GM18508 (cell line): ENCODE measurements around the gene SKOR1.

Experiments used
- ATAC-seq: cut with Tn5 transposase; IDR thresholded peaks from one replicate; pipeline ENCODE4 v1.9.1; 2021; ENCODE audit warnings: moderate number of reproducible peaks; ENCODE audit not compliant: insufficient read depth, unreplicated experiment

The SKOR1 gene, protein sequence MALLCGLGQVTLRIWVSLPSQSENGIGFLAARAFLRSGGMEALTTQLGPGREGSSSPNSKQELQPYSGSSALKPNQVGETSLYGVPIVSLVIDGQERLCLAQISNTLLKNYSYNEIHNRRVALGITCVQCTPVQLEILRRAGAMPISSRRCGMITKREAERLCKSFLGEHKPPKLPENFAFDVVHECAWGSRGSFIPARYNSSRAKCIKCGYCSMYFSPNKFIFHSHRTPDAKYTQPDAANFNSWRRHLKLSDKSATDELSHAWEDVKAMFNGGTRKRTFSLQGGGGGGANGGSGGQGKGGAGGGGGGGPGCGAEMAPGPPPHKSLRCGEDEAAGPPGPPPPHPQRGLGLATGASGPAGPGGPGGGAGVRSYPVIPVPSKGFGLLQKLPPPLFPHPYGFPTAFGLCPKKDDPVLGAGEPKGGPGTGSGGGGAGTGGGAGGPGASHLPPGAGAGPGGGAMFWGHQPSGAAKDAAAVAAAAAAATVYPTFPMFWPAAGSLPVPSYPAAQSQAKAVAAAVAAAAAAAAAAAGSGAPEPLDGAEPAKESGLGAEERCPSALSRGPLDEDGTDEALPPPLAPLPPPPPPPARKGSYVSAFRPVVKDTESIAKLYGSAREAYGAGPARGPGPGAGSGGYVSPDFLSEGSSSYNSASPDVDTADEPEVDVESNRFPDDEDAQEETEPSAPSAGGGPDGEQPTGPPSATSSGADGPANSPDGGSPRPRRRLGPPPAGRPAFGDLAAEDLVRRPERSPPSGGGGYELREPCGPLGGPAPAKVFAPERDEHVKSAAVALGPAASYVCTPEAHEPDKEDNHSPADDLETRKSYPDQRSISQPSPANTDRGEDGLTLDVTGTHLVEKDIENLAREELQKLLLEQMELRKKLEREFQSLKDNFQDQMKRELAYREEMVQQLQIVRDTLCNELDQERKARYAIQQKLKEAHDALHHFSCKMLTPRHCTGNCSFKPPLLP

DNA sequence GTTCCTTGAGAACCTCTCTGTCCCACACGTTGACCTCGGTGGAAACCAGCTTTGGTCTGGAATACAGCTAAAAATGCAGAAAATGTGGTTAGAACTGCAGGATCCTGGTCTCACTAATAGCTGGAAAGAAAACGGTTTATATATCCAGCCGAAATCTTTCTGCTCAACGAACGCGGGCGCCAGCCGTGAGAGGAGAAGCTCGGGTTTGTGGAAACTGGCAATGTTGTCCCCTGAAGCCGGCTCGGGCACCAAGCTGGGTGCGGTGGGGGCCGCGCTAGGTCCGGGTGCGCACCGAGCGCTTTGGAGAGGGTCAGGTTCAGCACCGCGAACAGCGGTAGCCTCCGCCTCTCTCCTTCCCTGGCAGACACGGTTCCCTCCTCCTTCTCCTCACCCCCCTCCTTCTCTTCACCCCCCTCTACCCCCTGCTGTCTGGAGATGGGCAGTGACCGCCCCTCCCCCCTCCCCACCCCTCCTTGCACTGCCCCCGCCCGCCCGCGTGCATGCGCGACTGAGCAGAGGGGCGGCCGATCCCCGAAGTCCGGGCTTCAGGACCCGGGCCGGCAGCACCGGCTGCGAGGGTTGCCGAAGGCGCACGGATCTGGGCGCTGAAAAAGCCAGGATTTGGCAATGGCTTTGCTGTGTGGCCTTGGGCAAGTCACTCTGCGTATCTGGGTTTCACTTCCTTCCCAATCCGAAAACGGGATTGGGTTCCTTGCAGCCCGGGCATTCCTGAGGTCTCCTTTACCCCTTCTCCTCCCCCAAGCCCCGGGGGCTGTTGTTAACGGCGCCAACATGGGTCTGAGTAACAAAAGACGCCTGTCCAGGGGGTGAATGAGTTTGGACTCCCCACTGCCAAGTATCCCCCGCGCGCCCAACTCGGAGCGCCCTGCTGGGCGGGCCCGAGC, at the start of gene SKOR1:
Gene SKOR1, plus strand, starts transcription at position 534 of the 905 bp plus-strand sequence. Its CDS starts 94 bp downstream, at position 628.
- ATAC-seq: no peak

DNA sequence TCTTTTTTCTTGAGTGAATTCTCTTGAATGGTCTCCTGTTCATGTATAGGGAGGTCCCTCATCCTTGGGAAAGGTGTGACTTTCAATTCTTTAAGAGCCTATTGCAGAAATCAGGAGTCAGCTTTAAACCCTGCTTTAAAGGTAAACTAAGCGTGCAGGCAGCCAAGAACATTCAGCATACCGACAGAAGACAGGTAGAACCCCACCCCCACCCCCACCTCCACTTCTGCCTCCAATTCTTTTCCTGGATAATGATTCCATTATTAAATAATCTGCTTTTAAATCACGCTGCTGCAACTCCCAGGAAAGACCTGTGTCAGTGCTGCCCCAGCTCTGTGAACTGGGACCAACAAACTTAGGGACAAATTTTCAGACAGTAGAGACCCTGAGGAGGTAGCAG, 49.3 kb upstream of the SKOR1 start:
- ATAC-seq: no peak

DNA sequence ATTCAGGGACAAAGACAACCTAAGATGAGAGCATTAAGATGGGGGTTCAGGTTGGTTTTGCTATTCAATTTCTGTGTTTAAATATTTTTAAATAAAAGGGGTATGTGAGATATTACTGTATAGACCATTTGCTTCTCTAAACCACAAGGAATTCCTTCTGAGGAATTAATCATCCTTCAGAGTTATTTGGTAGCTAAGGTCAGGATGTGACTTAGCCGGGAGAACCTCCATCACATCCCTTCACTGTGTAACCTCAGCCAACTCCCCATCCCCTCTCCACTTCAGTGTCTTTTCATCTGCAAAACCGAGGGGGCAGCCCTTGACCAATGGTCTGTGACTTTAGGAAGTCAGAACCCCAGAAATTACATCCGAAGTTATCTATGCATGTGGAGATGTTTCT, 48.7 kb upstream of the SKOR1 start:
- ATAC-seq: no peak

DNA sequence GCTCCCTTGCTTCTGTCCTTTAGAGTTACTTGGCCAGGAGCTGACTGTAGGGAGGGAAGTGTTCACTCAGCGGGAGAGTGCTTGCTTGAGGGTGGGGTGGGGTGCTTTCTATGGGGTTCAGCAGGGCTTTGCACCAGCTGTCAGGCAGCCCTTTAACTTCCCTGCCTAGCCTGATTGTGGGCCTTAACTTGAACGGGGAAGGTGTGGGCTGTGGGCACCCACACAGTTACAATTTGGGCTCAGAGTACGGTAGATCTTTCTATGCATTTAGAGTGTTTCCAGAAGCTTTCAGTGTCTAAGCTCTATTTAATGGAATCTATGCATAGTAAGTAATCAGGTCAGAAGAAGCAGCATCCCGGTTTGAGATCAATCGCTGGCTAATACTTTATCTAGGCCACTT, 48.2 kb upstream of the SKOR1 start:
- no peak for ATAC-seq

DNA sequence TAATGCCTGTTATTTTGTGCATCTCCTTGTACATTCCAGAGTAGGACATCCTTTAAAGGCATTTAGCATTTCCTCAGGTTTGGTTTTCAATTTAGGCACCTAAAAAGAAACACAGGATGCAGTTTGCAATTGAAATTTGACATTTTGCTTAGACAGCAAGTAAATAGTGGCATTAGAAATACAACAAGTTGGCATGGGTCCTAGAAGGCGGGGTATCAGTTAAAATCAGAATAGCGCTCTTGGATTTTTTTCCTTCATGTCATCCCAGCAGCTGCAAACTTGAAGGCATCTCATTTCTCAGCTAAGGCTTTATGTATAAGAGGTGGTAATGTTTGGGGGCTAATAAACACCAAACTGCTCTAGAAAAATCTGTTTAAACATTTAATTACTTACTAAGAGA, 47.5 kb upstream of the SKOR1 start:
- no peak for ATAC-seq

DNA sequence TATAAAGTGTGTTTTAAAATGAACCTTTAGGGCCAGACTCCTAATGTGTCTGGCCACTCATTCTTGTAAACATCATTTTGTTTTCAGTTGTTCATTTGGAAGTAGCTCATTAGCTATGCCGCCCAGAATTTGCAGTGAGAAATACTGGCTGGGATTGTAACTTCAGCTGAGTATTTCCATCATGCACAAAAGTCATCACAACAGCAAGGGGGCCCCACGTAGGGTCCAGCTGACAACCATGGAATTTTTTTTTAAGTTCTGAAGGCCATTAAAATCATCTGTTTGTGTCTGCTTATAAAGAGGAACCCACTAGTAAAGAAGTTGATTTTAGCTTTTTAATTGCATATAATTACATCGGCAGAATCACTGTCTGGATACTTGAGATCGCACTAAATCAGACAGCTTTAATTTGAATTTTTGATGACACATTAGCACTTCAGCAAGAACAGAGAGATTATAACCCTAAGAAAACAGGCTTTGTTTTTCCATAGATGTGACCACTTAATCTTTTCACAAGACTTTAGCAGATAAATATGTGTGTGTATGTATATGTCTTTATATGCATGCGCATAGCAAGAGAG, 46.3 kb upstream of the SKOR1 start:
- no peak for ATAC-seq

DNA sequence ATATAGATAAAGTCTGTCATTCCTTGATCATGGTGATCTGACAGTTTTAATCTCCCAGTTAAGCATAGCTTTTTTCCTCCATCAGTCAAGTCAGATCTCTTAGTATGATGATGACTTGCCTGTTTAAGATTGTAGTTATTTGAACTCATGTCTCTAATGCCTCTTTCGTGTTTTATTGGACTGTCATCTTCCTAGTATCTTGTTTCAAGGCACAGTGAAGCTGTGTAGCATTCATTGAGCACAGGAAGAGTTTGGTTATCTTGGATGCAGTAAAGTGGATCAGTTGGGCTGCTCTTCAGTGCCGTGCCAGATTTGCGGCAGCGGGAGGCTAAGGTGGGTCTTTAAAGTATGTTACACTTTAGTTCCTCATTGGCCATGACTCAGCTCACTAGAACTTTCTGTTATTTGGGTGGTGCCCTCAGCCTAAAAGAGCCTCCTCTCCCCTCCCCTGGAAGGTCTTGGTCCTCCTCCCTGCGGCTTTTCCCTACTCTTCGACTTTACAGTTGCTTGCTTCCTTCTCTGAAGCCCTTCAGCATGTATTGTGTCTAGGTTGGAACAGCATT, 45.7 kb upstream of the SKOR1 start:
- ATAC-seq: no peak

DNA sequence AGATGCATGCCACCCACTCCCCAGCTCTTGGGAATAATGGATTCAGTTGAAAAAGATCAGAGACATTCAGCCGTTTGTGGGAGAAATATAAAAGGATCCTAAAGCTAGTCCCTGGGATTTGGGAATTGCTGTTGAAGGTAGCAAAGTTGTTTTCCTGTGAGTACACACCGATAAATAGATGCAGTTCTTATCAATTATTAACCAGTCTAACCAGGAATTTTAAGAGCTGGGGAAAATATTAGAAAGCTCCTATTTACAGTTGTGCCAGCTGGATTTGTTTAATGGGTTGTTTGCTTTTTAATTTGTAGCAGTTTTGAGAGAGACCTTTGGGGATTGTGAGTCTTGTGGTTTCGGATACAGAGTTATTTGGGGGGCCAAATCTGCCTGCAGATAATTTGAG, 44.2 kb upstream of the SKOR1 start:
- no peak for ATAC-seq

DNA sequence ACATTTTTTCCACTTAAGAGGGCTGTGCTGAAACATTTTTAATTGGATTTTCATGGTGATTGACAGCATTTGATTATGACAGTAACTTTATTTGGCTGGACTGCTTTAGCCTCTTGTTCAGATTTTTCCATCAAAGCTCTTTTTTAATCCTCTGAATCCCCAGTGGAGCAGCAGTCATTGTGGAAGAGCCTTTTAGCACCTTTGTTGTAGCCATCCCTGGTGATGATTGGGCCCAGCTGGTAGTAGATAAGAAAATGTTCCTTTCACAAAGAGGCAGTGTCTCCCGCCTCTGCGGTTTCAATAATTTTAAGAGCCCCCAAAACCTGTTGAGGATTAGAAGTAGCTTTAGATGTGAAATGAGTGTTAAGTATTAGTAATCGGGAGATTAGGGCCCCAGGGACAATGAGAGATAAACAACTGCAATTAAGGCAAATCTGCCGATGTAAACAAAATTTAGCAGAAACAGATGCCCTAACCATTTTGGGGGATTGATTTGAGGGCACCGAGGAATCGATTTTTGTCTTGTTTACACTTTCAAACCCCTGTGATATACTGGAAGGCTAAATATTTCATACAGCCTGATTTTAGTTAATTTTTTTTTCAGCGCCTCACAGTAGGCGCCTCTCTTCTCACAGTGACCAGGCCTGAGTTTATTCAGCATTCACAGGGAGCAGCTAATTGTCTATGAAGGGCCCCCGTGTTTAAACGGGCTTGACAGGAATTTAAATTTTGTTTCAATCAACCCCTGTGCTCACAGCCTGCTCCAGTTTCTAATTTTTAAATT, 43.2 kb upstream of the SKOR1 start:
- ATAC-seq: no peak

DNA sequence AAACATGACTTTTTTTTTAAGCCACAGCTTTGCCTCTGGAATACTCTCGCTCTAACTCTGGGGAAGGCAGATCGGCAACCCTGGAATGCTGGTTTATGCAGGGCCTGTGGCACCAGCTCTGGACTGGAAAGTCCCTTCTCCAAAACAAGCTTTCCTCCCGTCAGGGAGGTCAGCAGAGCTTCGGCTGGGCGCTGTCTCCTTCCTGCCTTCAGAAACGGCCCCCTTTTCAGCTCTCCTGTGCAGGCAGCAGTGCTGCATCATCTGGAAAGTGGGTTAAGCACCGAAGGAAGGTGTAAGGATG, 42.7 kb upstream of the SKOR1 start:
- ATAC-seq: no peak

DNA sequence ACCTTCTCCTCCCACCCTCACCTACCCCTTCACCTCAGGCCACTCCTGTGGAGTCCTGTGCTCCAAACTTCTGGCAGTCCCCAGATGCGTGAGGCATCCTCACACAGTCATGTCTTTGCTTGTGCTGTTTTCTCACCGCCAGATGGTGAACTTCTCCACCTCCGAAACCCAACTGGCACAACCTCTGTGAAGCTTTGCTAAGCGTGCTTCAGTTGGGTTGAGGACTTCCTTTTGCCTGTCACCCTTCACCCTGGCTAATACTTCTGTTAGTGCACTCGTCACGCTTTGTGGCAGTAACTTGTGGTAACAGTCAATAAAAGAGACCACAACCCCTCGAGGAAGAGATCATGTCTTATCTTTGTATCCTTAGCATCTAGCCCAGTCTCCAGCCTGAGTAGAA, 42.0 kb upstream of the SKOR1 start:
- ATAC-seq: peak; percentile 40

DNA sequence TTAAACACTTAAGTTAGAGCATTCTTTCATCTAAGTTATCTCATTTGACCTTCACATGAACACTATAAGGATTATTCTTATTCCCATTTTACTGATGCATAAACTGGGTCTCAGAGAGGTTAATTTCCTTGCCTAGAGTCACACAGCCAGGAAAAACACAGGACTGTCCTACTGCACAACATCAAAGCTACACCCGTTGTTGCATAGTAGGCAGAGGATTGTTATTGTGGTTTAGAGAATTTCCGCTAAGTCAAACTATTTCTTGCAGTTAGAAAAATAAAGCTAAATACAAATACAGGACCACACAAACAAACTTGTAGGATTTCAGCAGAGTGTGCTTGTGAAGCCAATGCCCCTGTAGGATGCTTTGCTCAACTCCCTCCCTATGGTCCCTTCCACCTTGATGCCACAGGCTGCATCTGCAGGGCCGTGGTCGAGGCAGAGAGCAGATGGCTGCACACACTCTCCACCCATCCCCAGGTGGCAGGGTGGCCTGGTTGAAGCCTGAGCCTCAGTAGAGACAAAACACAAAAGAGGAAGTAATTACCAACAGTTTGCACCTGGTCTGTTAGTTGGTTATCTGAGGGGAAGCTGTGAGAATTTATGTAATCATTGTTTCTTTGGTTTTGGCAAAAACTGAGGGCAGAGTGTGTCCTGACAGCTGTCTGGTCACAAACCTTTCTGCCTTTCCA, 41.1 kb upstream of the SKOR1 start:
- peak; percentile 75 for ATAC-seq

DNA sequence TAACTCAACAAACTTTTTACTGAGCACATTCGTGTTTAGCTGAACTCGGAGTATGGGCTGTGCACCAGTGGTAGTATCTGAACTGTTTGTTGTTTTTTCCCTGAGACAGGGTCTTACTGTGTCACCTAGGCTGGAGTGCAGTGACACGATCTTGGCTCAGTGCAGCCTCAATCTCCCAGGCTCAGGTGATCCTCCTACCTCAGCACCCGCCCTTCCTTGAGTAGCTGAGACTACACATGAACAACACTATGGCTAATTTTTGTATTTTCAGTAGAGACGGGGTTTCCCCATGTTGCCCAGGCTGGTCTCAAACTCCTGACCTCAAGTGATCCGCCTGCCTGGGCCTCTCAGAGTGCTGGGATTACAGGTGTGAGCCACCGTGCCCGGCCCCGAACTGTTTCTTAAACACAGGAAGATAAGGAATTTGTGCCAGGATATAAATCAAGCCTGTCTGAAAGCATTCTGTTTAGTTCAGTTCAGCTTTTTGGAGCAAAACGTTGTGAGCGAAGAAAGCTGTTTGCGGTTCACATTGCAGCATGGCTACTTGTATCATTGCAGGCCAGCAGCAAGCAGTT, 40.4 kb upstream of the SKOR1 start:
- ATAC-seq: peak; percentile 6

DNA sequence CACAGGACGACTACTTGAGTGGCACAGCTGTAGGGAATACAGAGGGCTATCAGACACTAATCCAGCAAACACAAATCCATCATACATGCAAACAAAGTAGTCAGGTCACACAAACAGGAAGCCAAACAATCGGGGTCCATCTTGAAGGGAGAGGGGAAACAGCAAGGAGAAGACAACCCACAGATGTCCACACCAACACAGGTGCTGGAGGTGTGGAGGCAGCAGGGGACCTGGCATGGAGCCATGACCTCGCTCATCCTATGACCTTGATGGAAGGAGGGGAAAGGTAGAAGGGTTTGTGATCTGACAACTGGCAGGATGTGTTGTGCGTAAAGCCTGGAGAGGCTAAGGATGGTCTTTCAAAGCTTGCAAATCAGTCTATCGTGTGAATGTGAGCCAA, 39.9 kb upstream of the SKOR1 start:
- ATAC-seq: no peak

DNA sequence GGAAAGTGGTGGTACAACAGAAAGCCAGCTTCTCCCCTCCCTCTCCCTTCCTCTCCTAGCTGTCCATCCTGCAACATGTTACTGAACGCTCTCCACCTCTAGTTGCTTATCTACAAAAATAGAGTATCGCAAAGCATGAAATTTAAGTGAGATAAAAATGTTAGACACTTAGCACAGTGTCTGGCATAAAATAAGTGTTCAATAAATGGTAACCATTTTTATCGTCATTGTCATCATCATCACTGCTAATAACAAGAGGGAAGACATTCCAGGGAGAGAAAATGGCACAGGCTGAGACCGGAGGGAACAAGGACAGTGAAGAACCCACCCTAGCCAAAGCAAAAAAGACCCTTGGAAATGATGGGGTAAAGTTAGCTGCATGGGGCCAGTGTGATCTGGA, 38.7 kb upstream of the SKOR1 start:
- no peak for ATAC-seq

DNA sequence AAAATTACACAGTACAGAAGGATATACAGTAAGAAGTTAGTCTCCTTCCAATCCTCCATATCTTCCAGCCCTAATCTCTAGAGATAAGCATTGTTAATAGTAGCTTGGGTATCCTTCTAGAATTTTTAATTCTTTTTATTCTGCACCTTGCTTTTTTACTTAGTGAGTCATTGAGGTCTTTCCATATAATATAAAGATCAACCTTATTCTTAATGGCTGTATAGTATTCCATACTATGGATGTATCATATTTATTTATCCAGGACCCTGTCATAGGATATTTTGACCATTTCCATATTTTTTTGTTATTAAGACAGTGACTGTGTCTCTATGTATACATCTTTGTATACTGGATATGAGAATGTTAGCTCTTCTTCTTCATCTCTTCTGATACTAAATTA, 36.3 kb upstream of the SKOR1 start:
- ATAC-seq: no peak

DNA sequence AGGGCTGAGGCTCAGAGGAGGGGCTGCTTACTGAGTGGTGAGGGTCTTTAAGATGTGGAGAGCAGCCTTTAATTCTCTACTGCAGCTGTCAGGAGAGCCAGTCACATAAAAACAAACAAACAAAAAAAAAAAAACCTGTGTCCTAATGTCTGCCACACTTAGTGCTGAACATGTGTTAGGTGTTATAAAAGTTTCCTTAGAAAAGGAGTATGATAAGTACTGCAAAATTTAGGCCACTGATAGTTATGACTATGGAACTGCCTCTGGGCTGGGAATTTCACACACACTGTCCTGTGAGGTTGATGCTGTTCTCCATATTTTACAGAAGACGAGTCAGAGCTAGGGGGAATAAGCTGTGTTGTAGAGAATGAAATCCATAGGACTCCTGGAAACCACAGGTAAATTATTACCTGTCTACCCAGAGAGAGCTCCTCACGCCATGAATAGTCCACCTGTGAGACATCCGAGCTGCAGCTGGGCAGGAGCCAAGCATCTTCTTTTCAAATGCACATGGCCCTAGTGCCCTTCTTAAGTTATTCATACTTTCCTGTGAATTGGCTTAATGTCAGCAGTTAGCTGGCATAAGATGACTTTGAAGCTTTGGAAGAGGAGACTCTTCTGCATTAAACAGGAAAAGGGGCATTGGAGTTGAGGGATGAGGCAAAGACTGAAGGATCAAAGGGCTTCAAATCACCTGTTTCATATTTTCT, 34.5 kb upstream of the SKOR1 start:
- ATAC-seq: no peak
